SH-SY5Y (cell line): ENCODE measurements around the gene OR52B6.

ENCODE experiments used
- GATA2 ChIP-seq: IDR thresholded peaks from 2 replicates; pipeline ENCODE4 v1.6.1; 2011; ENCODE audit warnings: mild to moderate bottlenecking, low read depth, low read length
- GATA3 ChIP-seq: IDR thresholded peaks from 2 replicates; pipeline ENCODE4 v1.6.1; 2011; ENCODE audit warnings: low read depth, mild to moderate bottlenecking, low read length, moderate library complexity

Gene OR52B6, protein sequence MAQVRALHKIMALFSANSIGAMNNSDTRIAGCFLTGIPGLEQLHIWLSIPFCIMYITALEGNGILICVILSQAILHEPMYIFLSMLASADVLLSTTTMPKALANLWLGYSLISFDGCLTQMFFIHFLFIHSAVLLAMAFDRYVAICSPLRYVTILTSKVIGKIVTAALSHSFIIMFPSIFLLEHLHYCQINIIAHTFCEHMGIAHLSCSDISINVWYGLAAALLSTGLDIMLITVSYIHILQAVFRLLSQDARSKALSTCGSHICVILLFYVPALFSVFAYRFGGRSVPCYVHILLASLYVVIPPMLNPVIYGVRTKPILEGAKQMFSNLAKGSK

DNA sequence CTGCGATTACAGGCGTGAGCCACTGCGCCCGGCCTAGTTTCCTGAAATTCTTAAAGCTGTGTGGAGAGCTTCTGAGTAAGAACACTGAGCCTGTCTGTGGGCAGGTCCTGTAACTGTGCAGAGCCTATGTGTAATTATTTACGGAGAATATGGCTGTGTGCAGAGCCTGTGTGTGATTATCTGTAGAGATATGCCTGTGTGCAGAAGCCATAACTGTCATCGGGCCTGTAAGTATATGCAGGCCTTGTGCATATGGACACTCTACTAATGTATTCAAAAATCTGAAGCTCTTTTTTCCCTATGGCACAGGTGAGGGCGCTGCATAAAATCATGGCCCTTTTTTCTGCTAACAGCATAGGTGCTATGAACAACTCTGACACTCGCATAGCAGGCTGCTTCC, at the start of gene OR52B6:
TSS of gene OR52B6 (plus strand) at position 301 of the 400 bp plus-strand sequence. CDS start at position 301, 0 bp downstream.
- no peak for TF ChIP-seq GATA2
- no peak for TF ChIP-seq GATA3

DNA sequence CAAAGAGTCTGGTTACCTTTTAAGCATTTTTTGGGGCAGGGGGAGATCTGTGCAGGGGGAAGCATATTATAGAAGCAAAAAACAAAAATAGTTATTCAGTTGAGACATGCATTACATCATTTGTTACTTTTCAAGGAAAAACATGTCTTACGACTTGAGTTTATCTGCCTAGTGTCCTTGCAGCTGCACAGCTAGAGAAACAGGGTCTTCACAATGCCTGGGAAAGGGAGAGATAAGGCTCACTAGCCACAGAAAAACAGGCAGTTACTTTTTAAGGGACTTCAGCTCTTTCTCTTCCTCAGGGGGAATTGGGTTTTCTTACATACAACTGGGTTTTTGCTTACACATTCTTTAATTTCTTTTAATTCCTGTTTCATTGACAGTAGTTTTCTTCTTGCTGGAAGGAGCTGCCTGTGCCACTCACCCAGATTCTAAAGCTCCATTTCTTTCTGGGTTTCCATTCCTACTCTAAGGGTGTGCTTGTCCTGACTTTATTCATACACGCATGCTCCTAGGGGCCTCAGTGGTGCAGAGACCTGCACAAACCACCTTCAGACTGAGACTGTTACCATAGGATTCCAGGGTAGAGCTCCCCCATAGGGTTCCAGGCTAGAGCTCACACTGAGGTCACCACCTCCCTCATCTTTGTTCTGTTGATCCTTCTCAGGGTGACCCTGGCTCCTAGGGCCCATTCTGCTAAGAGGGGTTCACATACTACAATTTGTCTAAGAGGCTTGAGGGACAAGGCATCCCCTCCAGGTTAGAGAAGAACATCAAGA, 49.4 kb upstream of the OR52B6 start:
- no peak for TF ChIP-seq GATA3
- no peak for TF ChIP-seq GATA2

GRCh38 chr11:5534046-5534445, 46.6 kb upstream of the OR52B6 start:
- TF ChIP-seq GATA3 (no peak), GATA2 (no peak)

- TF ChIP-seq GATA2, result no peak
- no peak for TF ChIP-seq GATA3
These were observed 44.2 kb upstream of the OR52B6 start for GRCh38 chr11:5536482-5536881.

DNA sequence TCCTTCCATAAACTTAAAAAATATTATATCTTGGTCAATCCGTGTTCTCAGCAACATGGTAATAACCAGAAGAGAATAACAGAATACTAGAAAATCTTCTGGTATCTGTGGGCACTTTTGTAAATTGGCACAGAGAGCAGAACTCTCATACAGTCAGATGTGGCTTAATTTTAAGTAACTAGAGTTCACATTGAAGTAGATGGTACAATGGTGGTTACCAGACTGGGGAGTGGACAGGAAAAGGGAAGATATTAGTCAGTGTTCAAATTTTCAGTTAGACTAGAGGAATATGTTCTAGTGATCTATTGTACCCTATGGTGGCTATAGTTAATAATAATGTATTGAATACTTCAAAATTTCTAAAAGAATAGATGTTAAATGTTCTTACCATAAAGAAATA, 39.2 kb upstream of the OR52B6 start:
- no peak for TF ChIP-seq GATA3

DNA sequence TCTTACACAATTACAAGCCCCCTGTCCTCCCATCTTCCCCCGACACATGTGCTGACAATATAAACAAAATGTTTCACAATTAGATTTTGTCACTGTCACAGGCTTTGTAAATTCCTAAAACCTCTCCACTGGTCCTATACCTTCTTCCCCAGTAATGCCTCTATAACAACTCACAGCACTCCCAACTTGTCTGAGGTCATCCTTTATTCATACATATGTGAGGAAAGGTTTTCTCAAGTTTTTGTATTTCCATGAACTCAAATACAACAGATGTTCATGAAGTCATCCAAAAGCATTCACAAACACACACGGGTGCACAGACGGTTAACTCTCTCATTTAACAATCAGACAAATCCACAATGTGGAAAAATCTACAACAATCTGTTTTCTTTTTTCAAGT, 34.2 kb upstream of the OR52B6 start:
- no peak for TF ChIP-seq GATA2
- no peak for TF ChIP-seq GATA3

- no peak for TF ChIP-seq GATA2
- TF ChIP-seq GATA3, result no peak
These were observed 32.7 kb upstream of the OR52B6 start for GRCh38 chr11:5547982-5548381.

GRCh38 chr11:5548440-5548839, 32.2 kb upstream of the OR52B6 start, which contains the start of gene OR52H1:
Gene OR52H1 (minus strand): TSS chr11:5548540. CDS start chr11:5545505, 3,035 bp downstream.
- TF ChIP-seq GATA2, result no peak

GRCh38 chr11:5550440-5551095, 30.1 kb upstream of the OR52B6 start:
- TF ChIP-seq GATA2 (no peak), GATA3 (no peak)

- TF ChIP-seq GATA3, result no peak
- TF ChIP-seq GATA2, result no peak
These were observed 27.3 kb upstream of the OR52B6 start for GRCh38 chr11:5553343-5553742.

DNA sequence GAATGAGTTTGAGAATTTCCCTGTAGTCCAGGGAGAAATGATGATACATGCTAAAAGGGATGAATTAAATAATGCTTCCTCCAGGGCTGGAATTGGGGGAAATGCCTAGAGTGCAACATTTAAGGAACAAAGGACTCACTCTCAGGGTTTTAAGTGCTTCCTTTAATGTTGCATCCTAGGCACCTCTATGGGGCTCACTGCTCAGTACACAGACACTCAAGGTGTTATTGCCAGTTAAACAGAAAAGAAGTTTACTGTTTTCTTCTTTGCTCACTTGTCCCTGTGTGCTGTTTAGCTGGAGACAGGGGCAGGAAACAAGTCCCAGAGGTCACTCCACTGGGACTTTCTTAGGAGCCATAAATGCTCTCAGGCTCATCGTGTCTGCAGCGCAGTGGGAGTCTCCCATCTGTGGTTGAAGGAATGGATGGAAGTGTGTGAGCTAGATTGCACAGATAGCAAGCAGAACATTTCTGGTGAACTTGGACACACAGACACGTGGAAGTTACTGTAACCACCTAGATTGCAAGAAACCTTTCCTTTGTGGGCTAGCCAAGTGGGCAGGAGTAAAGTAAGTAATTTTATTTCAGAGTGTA, 24.0 kb upstream of the OR52B6 start:
- no peak for TF ChIP-seq GATA2
- no peak for TF ChIP-seq GATA3

DNA sequence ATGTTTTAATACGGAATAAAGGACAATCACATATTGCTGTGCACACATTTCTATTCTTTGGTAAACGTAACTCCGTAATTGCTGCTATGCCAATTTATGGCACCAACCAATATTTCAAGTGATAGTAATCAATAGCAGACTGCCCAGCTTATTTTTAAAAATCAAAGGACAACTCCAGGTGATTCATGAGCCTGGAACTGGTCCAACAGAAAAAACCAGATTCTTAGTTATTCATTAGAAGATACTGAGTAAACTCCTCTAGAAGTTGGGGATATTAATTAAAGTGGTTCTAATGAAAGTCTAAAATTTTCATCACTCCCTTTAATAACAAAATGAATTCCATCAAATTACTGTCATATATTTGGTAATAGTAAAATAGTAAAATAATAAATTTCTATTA, 22.9 kb upstream of the OR52B6 start:
- TF ChIP-seq GATA3 (no peak), GATA2 (no peak)

DNA sequence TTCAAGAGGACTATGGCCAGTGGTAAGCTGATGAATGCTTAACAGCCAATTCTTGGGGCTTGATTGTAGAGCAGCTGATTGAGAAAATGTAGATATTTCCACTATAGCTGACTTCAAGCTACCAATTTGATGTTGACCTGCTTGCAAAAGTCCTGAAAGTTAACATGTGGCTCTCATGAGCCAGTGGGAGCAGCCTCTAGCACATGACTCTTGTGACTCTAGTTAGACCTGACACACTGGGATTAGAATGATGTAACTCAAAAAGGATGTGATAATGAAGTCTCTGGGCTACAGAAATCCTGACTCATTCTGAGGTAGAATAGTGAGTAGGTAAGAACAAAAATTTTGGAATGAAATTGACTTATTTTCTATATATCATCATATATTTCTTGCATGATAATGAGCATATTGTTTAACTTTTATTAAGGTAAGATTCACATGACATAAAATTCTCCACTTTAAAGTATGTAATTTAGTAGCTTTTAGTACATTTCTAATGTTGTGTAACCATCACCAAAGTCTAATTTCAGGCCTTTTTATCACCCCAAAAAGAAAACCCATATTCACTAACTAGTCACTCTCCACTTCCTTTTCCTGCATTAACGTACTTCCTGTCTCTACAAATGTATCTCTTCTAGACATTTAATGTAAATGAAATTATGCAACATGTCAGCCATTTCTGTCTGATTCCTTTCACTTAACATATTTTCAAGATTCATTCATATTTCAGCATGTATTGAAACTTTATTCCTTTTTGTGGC, 16.2 kb upstream of the OR52B6 start:
- TF ChIP-seq GATA2 (no peak), GATA3 (no peak)

- TF ChIP-seq GATA3, result no peak
- TF ChIP-seq GATA2, result no peak
These were observed 6.0 kb upstream of the OR52B6 start for GRCh38 chr11:5574654-5575053.
